Measurements from ENCODE around the gene SEMA6A. TPM values are rescaled to one million over a fixed set of nuclear protein-coding genes. Genes with fewer than 3 reads are reported as not detected.

The SEMA6A gene
- total and polyA plus RNA-seq, 9 of the 15 experiments (the other 6 are each of a cell fraction or from before 2014, with no cell fraction given): 0.04 to 0.42 (median 0.18) TPM; not detected in 5

DNA sequence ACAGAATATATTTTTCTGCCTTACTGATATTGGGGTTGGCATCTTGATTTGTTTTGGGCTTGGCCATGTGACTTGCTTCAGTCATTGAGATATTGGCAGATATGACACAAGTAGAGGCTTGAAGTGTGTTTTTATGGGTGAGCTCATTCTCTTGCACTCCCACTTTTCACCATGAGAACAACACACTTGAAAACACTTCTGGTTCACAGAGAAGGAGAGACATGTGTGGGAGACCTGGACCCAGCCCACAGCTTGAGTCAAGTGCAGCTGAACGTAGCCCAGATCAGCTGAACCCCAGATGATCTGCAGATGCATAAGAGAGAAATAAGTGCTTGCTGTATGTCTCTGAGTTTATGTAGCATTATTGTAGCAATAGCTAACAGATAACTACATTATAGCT lies 155.4 kb downstream of the SEMA6A start:
- Histone ChIP-seq H3K27ac (ENCODE audit: extremely low read depth, low read depth, low read length) (no peak overlapping the region), H3K4me1 (replicated peaks in 1 of 2; ENCODE audit: control insufficient read depth in 2 of 2, insufficient read depth in 2 of 2, low read length in 2 of 2) (no peaks in the 10 kb centered on the region), H3K9ac (ENCODE audit: insufficient read depth in 1 of 2, low read depth in 2 of 2, low read length in 2 of 2) (no peak overlapping the region), H3K9me3 (replicated peaks; ENCODE audit: control insufficient read depth, insufficient read depth, low read depth, low read length) (no peaks in the 10 kb centered on the region), H3K36me3 (ENCODE audit: control insufficient read depth, insufficient read depth, low read length) (no peaks in the 10 kb centered on the region), H3K4me2 (ENCODE audit: insufficient read depth, low read length) (no peak overlapping the region), H3K4me3 (no peak overlapping the region), H4K20me1 (replicated peaks; ENCODE audit: control insufficient read depth, insufficient read depth, low read length) (no peaks in the 10 kb centered on the region), H2AFZ (ENCODE audit: low read depth, low read length) (no peak overlapping the region), H3K27me3 (ENCODE audit: control insufficient read depth in 2 of 2, insufficient read depth in 2 of 2, low read length in 2 of 2) (no peaks in the 10 kb centered on the region), H3K9me1 (ENCODE audit: control insufficient read depth, insufficient read depth, low read length) (no peaks in the 10 kb centered on the region), H3K79me2 (ENCODE audit: control insufficient read depth, insufficient read depth, low read length) (no peaks in the 10 kb centered on the region)
- intact Hi-C loops (cut with micrococcal nuclease) (no loop called here), in situ Hi-C loops (cut with MboI) (no loop called here)
- DNase-seq (ENCODE audit: extremely low read depth in 1 of 4, low spot score in 3 of 4): no peak
- ATAC-seq: no peak
- no TSS peak for BruUV-seq (replicated peaks)
- no peak for FAIRE-seq
- CTCF ChIA-PET (ENCODE audit: low intra/inter-chr PET ratio): no interaction called here
- no peak for TF ChIP-seq NR3C1 (CRISPR knock-in tag; IDR thresholded peaks at IDR 0.05)
- POLR2A ChIA-PET: no interaction called here
- 0% methylated on average over 1 of the region's 1 CpG for WGBS (ENCODE audit: insufficient coverage, low coverage, missing lambda C conversion rate)

- no peak for FAIRE-seq
- Histone ChIP-seq H4K20me1 (replicated peaks; ENCODE audit: control insufficient read depth, insufficient read depth, low read length) (no peaks in the 10 kb centered on the region), H2AFZ (ENCODE audit: low read depth, low read length) (no peak overlapping the region), H3K36me3 (ENCODE audit: control insufficient read depth, insufficient read depth, low read length) (no peaks in the 10 kb centered on the region), H3K9ac (ENCODE audit: insufficient read depth in 1 of 2, low read depth in 2 of 2, low read length in 2 of 2) (no peak overlapping the region), H3K27ac (ENCODE audit: extremely low read depth, low read depth, low read length) (no peak overlapping the region), H3K4me2 (ENCODE audit: insufficient read depth, low read length) (no peak overlapping the region), H3K27me3 (ENCODE audit: control insufficient read depth in 2 of 2, insufficient read depth in 2 of 2, low read length in 2 of 2) (no peaks in the 10 kb centered on the region), H3K4me3 (no peak overlapping the region), H3K9me3 (replicated peaks; ENCODE audit: control insufficient read depth, insufficient read depth, low read depth, low read length) (no peaks in the 10 kb centered on the region), H3K79me2 (ENCODE audit: control insufficient read depth, insufficient read depth, low read length) (no peaks in the 10 kb centered on the region), H3K4me1 (replicated peaks in 1 of 2; ENCODE audit: control insufficient read depth in 2 of 2, insufficient read depth in 2 of 2, low read length in 2 of 2) (no peaks in the 10 kb centered on the region), H3K9me1 (ENCODE audit: control insufficient read depth, insufficient read depth, low read length) (no peaks in the 10 kb centered on the region)
- intact Hi-C loops (cut with micrococcal nuclease) (no loop called here), in situ Hi-C loops (cut with MboI) (no loop called here)
- DNase-seq (ENCODE audit: extremely low read depth in 1 of 4, low spot score in 3 of 4): no peak
- WGBS (ENCODE audit: insufficient coverage, low coverage, missing lambda C conversion rate): 19% methylated on average over 3 of the region's 3 CpGs
- CTCF ChIA-PET (ENCODE audit: low intra/inter-chr PET ratio): no interaction called here
- BruUV-seq (replicated peaks): no TSS peak
- ATAC-seq: no peak
- POLR2A ChIA-PET: interaction anchor here (0.8 kb wide), 1 partner anchor 23 kb away, joined by 3 read pairs; no protein-coding TSS in a partner anchor
- TF ChIP-seq, protein P1, sequence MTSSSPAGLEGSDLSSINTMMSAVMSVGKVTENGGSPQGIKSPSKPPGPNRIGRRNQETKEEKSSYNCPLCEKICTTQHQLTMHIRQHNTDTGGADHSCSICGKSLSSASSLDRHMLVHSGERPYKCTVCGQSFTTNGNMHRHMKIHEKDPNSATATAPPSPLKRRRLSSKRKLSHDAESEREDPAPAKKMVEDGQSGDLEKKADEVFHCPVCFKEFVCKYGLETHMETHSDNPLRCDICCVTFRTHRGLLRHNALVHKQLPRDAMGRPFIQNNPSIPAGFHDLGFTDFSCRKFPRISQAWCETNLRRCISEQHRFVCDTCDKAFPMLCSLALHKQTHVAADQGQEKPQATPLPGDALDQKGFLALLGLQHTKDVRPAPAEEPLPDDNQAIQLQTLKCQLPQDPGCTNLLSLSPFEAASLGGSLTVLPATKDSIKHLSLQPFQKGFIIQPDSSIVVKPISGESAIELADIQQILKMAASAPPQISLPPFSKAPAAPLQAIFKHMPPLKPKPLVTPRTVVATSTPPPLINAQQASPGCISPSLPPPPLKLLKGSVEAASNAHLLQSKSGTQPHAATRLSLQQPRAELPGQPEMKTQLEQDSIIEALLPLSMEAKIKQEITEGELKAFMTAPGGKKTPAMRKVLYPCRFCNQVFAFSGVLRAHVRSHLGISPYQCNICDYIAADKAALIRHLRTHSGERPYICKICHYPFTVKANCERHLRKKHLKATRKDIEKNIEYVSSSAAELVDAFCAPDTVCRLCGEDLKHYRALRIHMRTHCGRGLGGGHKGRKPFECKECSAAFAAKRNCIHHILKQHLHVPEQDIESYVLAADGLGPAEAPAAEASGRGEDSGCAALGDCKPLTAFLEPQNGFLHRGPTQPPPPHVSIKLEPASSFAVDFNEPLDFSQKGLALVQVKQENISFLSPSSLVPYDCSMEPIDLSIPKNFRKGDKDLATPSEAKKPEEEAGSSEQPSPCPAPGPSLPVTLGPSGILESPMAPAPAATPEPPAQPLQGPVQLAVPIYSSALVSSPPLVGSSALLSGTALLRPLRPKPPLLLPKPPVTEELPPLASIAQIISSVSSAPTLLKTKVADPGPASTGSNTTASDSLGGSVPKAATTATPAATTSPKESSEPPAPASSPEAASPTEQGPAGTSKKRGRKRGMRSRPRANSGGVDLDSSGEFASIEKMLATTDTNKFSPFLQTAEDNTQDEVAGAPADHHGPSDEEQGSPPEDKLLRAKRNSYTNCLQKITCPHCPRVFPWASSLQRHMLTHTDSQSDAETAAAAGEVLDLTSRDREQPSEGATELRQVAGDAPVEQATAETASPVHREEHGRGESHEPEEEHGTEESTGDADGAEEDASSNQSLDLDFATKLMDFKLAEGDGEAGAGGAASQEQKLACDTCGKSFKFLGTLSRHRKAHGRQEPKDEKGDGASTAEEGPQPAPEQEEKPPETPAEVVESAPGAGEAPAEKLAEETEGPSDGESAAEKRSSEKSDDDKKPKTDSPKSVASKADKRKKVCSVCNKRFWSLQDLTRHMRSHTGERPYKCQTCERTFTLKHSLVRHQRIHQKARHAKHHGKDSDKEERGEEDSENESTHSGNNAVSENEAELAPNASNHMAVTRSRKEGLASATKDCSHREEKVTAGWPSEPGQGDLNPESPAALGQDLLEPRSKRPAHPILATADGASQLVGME (CRISPR knock-in tag; IDR thresholded peaks at IDR 0.05): no peak
- no peak for TF ChIP-seq TCFL5 (CRISPR knock-in tag; conservative IDR thresholded peaks at IDR 0.05)
- TF ChIP-seq ZNF644 (tag; IDR thresholded peaks at IDR 0.05; ENCODE audit: low read depth): no peak
- TF ChIP-seq SAFB (IDR thresholded peaks at IDR 0.05; ENCODE audit: borderline replicate concordance, low read depth, low read length): no peak
- TF ChIP-seq CBX3 (IDR thresholded peaks at IDR 0.05; ENCODE audit: borderline replicate concordance in 1 of 2, low read length in 2 of 2): no peak
- no peak for TF ChIP-seq ZNF561 (CRISPR knock-in tag; conservative IDR thresholded peaks at IDR 0.05)
- TF ChIP-seq RBFOX2 (IDR thresholded peaks at IDR 0.05; ENCODE audit: low read depth, low read length): no peak
- TF ChIP-seq SMARCA4 (IDR thresholded peaks at IDR 0.05): no peak
- no peak for TF ChIP-seq ZNF740 (CRISPR knock-in tag; IDR thresholded peaks at IDR 0.05)
- no peak for TF ChIP-seq ZNF740 (tag; IDR thresholded peaks at IDR 0.05)
These were observed 155.8 kb downstream of the SEMA6A start for GRCh38 chr5:116418774-116419173.

All from K562 (cell line).